Measurements from ENCODE around the gene AFG1L. TPM values are rescaled to one million over a fixed set of nuclear protein-coding genes. Genes with fewer than 3 reads are reported as not detected.
"Not testable (repeated sequence)": the region's sequence is repeated elsewhere in the genome, so short reads cannot be mapped to it uniquely, and the experiment has no call there.

Gene AFG1L
- total RNA-seq, 2 experiments from 2014 or later = 5.6 to 6.3 TPM

DNA sequence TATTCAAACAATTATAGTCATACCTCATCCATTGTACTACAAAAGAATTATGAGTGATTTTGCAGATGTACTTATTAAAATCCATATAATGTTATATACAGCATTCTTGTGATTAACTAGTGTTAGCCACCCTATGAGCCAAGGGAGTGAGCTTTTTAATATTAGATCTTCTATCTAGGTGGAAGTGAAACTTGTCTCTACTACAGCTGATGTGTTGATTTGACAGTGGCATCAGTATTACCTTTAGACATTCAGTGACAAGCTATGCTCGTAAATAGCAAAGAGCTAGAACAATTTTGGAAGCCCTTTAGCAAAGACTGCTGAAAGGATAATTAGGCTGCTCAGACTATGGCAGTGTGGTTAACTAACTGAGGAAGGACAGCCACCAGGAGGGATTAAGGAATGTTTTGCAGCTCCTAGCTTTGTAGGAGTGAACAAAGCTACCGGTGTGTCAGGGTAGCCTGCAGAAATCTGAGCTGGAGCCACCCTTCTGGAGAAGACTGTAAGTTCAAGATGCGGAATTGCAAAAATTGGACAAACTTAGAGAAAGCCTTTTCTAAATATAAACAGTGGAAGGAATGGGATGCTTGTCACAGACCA is 73.7 kb downstream of the AFG1L start:
- ATAC-seq = no peak
- ChIA-PET CTCF (no interaction called here), POLR2A (no interaction called here)
- intact Hi-C loops (cut with micrococcal nuclease) = no loop called here
- Mint-ChIP-seq H3K27me3 (no peaks in the 10 kb centered on the region), H3K9me3 (no peaks in the 10 kb centered on the region), H3K4me1 (ENCODE audit: low read depth) (peaks cover 3% of the 10 kb centered on the region), H3K27ac (no peak overlapping the region), H3K36me3 (ENCODE audit: low read depth) (no peaks in the 10 kb centered on the region), H3K4me3 (no peak overlapping the region)
- TF ChIP-seq, protein P1, sequence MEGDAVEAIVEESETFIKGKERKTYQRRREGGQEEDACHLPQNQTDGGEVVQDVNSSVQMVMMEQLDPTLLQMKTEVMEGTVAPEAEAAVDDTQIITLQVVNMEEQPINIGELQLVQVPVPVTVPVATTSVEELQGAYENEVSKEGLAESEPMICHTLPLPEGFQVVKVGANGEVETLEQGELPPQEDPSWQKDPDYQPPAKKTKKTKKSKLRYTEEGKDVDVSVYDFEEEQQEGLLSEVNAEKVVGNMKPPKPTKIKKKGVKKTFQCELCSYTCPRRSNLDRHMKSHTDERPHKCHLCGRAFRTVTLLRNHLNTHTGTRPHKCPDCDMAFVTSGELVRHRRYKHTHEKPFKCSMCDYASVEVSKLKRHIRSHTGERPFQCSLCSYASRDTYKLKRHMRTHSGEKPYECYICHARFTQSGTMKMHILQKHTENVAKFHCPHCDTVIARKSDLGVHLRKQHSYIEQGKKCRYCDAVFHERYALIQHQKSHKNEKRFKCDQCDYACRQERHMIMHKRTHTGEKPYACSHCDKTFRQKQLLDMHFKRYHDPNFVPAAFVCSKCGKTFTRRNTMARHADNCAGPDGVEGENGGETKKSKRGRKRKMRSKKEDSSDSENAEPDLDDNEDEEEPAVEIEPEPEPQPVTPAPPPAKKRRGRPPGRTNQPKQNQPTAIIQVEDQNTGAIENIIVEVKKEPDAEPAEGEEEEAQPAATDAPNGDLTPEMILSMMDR (IDR thresholded peaks at IDR 0.05) = no peak
- no peak for DNase-seq

DNA sequence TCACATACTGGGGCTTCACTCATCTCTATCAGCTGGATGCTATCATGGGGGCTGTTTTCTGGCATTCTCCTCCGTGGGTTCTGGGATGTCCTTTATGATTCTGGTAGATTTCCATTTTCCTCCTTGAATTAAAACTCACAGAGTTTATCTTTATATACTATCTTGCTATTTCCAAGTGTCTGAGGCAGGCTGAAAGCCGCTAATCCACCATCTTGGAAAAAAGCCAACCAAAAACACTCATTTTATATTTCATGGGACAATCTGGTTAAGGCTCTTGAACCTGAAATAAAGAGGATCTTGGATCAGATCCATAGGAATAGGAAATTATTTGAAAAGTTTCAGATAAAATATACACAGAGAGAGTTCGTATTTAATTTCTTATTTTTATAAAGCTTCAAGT is 86.0 kb downstream of the AFG1L start:
- no peaks in the 10 kb centered on the region for H3K27me3 Mint-ChIP-seq
- intact Hi-C loops (cut with micrococcal nuclease) = no loop called here
- H3K4me1 Mint-ChIP-seq (ENCODE audit: low read depth) = no peaks in the 10 kb centered on the region
- POLR2A ChIA-PET = no interaction called here
- H3K36me3 Mint-ChIP-seq (ENCODE audit: low read depth) = peaks cover 3% of the 10 kb centered on the region
- CTCF ChIA-PET = no interaction called here
- H3K4me3 Mint-ChIP-seq = no peak overlapping the region
- ATAC-seq (no peak), DNase-seq (no peak)
- TF ChIP-seq, protein P1 (IDR thresholded peaks at IDR 0.05) = no peak
- no peaks in the 10 kb centered on the region for H3K9me3 Mint-ChIP-seq
- H3K27ac Mint-ChIP-seq = no peak overlapping the region

DNA sequence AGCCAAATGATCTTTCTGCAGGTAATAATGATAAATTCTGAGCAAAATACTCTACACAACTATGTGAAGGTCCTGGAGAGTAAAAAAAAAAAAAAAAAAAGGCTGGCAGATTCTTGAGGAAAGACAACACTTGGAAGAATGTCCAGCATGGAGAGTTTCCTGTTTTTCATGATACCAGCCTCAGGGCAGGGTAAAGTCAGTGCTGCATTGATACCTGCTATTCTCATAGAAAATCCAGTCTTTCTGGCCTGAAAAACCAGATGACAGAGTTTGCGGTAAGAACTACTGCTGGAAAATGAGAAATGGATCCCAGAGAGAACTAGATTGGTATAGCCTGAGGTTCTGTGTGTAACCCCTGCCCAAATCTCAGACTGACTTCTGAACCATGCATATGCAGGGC is 89.1 kb downstream of the AFG1L start:
- CTCF ChIA-PET = no interaction called here
- ATAC-seq (no peak), DNase-seq (no peak)
- H3K27me3 Mint-ChIP-seq = no peaks in the 10 kb centered on the region
- no peak overlapping the region for H3K27ac Mint-ChIP-seq
- H3K4me3 Mint-ChIP-seq = no peak overlapping the region
- TF ChIP-seq, protein P1 (IDR thresholded peaks at IDR 0.05) = no peak
- H3K4me1 Mint-ChIP-seq (ENCODE audit: low read depth) = no peaks in the 10 kb centered on the region
- POLR2A ChIA-PET = no interaction called here
- no peaks in the 10 kb centered on the region for H3K36me3 Mint-ChIP-seq (ENCODE audit: low read depth)
- H3K9me3 Mint-ChIP-seq = no peaks in the 10 kb centered on the region
- intact Hi-C loops (cut with micrococcal nuclease) = no loop called here

GRCh38 chr6:108389190-108389589 is 94.3 kb downstream of the AFG1L start:
- intact Hi-C loops (cut with micrococcal nuclease); H3K27ac Mint-ChIP-seq; H3K4me3 Mint-ChIP-seq; H3K9me3 Mint-ChIP-seq; H3K27me3 Mint-ChIP-seq; POLR2A ChIA-PET; H3K4me1 Mint-ChIP-seq (ENCODE audit: low read depth); ATAC-seq; H3K36me3 Mint-ChIP-seq (ENCODE audit: low read depth); DNase-seq; CTCF ChIA-PET: not testable (repeated sequence)

DNA sequence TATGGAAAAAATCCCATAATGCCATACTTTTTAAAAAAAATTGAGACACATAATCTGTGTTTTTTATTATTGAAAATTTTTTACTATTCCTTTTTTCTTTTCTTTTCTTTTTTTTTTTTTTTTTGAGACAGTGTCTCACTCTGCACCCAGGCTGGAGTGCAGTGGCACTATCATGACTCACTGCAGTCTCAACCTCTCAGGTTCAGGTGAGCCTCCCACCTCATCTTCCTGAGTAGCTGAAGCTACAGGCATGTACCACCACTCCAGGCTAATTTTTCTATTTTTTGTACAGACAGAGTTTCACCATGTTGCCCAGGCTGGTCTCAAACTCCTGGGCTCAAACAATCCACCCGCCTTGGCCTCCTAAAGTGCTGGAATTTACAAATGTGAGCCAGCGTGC is 100.4 kb downstream of the AFG1L start:
- ATAC-seq = no peak
- ChIA-PET POLR2A (no interaction called here), CTCF (no interaction called here)
- H3K27ac Mint-ChIP-seq = no peak overlapping the region
- TF ChIP-seq, protein P1 (IDR thresholded peaks at IDR 0.05) = no peak
- H3K9me3 Mint-ChIP-seq = no peaks in the 10 kb centered on the region
- no peak for DNase-seq
- intact Hi-C loops (cut with micrococcal nuclease) = no loop called here
- no peaks in the 10 kb centered on the region for H3K4me1 Mint-ChIP-seq (ENCODE audit: low read depth)
- no peaks in the 10 kb centered on the region for H3K27me3 Mint-ChIP-seq
- no peaks in the 10 kb centered on the region for H3K36me3 Mint-ChIP-seq (ENCODE audit: low read depth)
- no peak overlapping the region for H3K4me3 Mint-ChIP-seq

DNA sequence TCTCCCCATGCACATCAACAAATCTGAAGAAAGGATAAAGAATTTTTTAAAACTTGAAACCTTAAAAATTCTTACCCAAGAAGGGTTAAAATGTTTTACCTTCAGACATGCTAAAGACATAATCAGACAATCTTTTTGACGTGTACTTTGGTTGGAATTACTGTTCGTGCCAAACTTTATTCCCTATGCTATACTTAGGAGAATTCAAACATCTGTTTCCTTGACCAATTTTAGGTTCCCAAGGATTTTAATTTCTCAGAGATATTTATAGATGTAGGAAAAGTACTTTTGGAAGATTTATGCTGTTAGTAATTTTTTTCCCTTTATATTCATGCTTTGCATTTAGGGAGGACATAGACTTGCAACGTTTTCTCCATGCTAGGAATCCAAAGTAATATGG is 108.4 kb downstream of the AFG1L start:
- H3K4me1 Mint-ChIP-seq (ENCODE audit: low read depth) = no peaks in the 10 kb centered on the region
- CTCF ChIA-PET = interaction anchor here (0.7 kb wide), 1 partner anchor 44 kb away, joined by 3 read pairs; no protein-coding TSS in a partner anchor

More for the DNA sequence above, 108.4 kb downstream of the AFG1L start:
- TF ChIP-seq, protein P1 (IDR thresholded peaks at IDR 0.05) = no peak
- no peak for DNase-seq
- Mint-ChIP-seq H3K9me3 (peaks cover 1% of the 10 kb centered on the region), H3K4me3 (no peak overlapping the region), H3K36me3 (ENCODE audit: low read depth) (peaks cover 6% of the 10 kb centered on the region), H3K27me3 (no peaks in the 10 kb centered on the region), H3K27ac (no peak overlapping the region)
- ATAC-seq = no peak
- POLR2A ChIA-PET = no interaction called here
- intact Hi-C loops (cut with micrococcal nuclease) = no loop called here
